Peyer's patch (tissue), 4 donors: ENCODE data around the gene DLK1. TPM values are rescaled to one million over a fixed set of nuclear protein-coding genes. Genes with fewer than 3 reads are reported as not detected.

Source experiments
- DNase-seq, 3 donors: peaks; one replicate each; pipeline ENCODE4 v3.0.0-alpha.2; 2017 to 2019
- H3K27ac ChIP-seq, 4 donors: fragments of 200-600 bp; sonication (generic); one replicate each; pipeline ENCODE4 v1.5.1; 2016 to 2019
- H3K27me3 ChIP-seq, 2 donors: fragments of 200-600 bp; sonication (generic); one replicate each; pipeline ENCODE4 v1.5.1; 2019
- H3K36me3 ChIP-seq, 3 donors: fragments of 200-600 bp; sonication (generic); one replicate each; pipeline ENCODE4 v1.5.1; 2016 to 2019
- H3K4me1 ChIP-seq, 4 donors: fragments of 200-600 bp; sonication (generic); one replicate each; pipeline ENCODE4 v1.5.1; 2016 to 2019
- H3K4me3 ChIP-seq, 4 donors: fragments of 200-600 bp; sonication (generic); 1 replicate in 3 of 4; 2 replicates in 1 of 4; pipeline ENCODE4 v1.5.1; 2016 to 2019; ENCODE audit warnings: mild to moderate bottlenecking in 1 of 4
- H3K9me3 ChIP-seq, 4 donors: fragments of 200-600 bp; sonication (generic); one replicate each; pipeline ENCODE4 v1.5.1; 2016 to 2019; ENCODE audit warnings: mild to moderate bottlenecking in 1 of 4
- POLR2A ChIP-seq, 2 donors: fragments of 450-650 bp; IDR thresholded peaks; one replicate each; pipeline ENCODE4 v1.5.1; 2017; ENCODE audit warnings: antibody characterized with exemption in 2 of 2, mild to moderate bottlenecking in 2 of 2, moderate library complexity in 2 of 2
- total RNA-seq, 4 donors: library from RNA; depleted of rRNA; stranded (reverse); fragments of >200 nt; gene quantifications; one replicate each; pipeline ENCODE4 v1.1.0, GENCODE V29; 2016
- TF ChIP-seq, protein P1 (sequence below), 6 experiments: fragments of 450-650 bp in 4 of 6; fragments of 200-600 bp in 2 of 6; sonication (generic) in 1 of 6; IDR thresholded peaks; one replicate each; pipeline ENCODE4 v1.5.1; 2017 to 2019; ENCODE audit warnings: antibody characterized with exemption in 6 of 6, mild to moderate bottlenecking in 3 of 6, moderate library complexity in 1 of 6

The DLK1 gene
- total RNA-seq, 4 donors from 2014 or later = not detected

GRCh38 chr14:100679707-100680438, 46.8 kb upstream of the DLK1 start:
- peak overlapping the region; percentile 0 to 17 (median 12) for H3K27ac ChIP-seq
- H3K4me3 ChIP-seq = no peak overlapping the region
- peaks cover 0 to 38% (median 3%) of the 10 kb centered on the region in 4 donors for H3K4me1 ChIP-seq
- peak in 1 of 3 donors; percentile 19 for DNase-seq
- no peaks in the 10 kb centered on the region for H3K9me3 ChIP-seq
- TF ChIP-seq, protein P1, sequence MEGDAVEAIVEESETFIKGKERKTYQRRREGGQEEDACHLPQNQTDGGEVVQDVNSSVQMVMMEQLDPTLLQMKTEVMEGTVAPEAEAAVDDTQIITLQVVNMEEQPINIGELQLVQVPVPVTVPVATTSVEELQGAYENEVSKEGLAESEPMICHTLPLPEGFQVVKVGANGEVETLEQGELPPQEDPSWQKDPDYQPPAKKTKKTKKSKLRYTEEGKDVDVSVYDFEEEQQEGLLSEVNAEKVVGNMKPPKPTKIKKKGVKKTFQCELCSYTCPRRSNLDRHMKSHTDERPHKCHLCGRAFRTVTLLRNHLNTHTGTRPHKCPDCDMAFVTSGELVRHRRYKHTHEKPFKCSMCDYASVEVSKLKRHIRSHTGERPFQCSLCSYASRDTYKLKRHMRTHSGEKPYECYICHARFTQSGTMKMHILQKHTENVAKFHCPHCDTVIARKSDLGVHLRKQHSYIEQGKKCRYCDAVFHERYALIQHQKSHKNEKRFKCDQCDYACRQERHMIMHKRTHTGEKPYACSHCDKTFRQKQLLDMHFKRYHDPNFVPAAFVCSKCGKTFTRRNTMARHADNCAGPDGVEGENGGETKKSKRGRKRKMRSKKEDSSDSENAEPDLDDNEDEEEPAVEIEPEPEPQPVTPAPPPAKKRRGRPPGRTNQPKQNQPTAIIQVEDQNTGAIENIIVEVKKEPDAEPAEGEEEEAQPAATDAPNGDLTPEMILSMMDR (IDR thresholded peaks at IDR 0.05) = no peak
- TF ChIP-seq POLR2A (IDR thresholded peaks at IDR 0.05) = no peak
- H3K36me3 ChIP-seq = no peaks in the 10 kb centered on the region
- H3K27me3 ChIP-seq = no peaks in the 10 kb centered on the region

GRCh38 chr14:100680439-100681051, 46.1 kb upstream of the DLK1 start:
- Histone ChIP-seq H3K36me3 (no peaks in the 10 kb centered on the region), H3K27ac (peak overlapping the region in 3 of 4 donors; percentile 0 to 17 (median 5)), H3K4me3 (no peak overlapping the region), H3K27me3 (no peaks in the 10 kb centered on the region), H3K4me1 (peaks cover 0 to 38% (median 3%) of the 10 kb centered on the region in 4 donors), H3K9me3 (no peaks in the 10 kb centered on the region)
- DNase-seq = no peak
- TF ChIP-seq, protein P1 (IDR thresholded peaks at IDR 0.05) = no peak

- no peak for TF ChIP-seq POLR2A (IDR thresholded peaks at IDR 0.05)
- TF ChIP-seq, protein P1 (IDR thresholded peaks at IDR 0.05) = no peak
- no peaks in the 10 kb centered on the region for H3K9me3 ChIP-seq
- H3K36me3 ChIP-seq = no peaks in the 10 kb centered on the region
- no peak overlapping the region for H3K27ac ChIP-seq
- peaks cover 0 to 34% (median 3%) of the 10 kb centered on the region in 4 donors for H3K4me1 ChIP-seq
- no peak overlapping the region for H3K4me3 ChIP-seq
- no peaks in the 10 kb centered on the region for H3K27me3 ChIP-seq
- no peak for DNase-seq
These were observed 45.6 kb upstream of the DLK1 start for GRCh38 chr14:100681111-100681510.

- no peak for TF ChIP-seq POLR2A (IDR thresholded peaks at IDR 0.05)
- TF ChIP-seq, protein P1 (IDR thresholded peaks at IDR 0.05) = no peak
- Histone ChIP-seq H3K36me3 (no peaks in the 10 kb centered on the region), H3K27ac (no peak overlapping the region), H3K27me3 (no peaks in the 10 kb centered on the region), H3K9me3 (no peaks in the 10 kb centered on the region), H3K4me1 (peaks cover 0 to 18% (median 2%) of the 10 kb centered on the region in 4 donors), H3K4me3 (no peak overlapping the region)
- no peak for DNase-seq
These were observed 43.9 kb upstream of the DLK1 start for GRCh38 chr14:100682749-100683148.

DNA sequence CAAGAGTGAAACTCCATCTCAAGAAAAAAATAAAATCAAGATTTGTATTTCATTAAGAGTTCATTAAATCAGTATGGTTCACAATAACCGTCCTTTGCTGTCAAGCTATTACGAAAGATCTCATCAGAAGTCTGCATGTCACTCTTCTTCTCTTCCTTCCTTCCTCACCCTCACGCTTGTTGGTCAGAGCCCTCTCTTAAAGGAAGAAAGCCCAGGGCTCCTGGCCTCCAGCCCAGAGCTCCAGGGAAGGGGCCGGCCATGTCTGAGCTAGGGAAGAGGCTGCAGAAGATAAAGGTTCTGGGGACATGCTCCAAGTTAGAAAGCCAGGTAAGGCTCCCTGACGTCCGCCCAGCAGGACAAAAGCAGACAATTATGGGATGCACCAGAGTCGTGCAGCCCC, 43.1 kb upstream of the DLK1 start:
- TF ChIP-seq, protein P1 (IDR thresholded peaks at IDR 0.05) = no peak
- no peak for TF ChIP-seq POLR2A (IDR thresholded peaks at IDR 0.05)
- no peak overlapping the region for H3K4me3 ChIP-seq
- no peaks in the 10 kb centered on the region for H3K27me3 ChIP-seq
- H3K4me1 ChIP-seq = peaks cover 0 to 10% (median 0%) of the 10 kb centered on the region in 4 donors
- no peak for DNase-seq
- H3K27ac ChIP-seq = no peak overlapping the region
- no peaks in the 10 kb centered on the region for H3K36me3 ChIP-seq
- no peaks in the 10 kb centered on the region for H3K9me3 ChIP-seq
